Endothelial cell of umbilical vein (primary cell): ENCODE measurements around the gene PDE3B.
"Not testable (repeated sequence)": the region's sequence is repeated elsewhere in the genome, so short reads cannot be mapped to it uniquely, and the experiment has no call there.

Experiments
- CTCF ChIP-seq, 2 donors: IDR thresholded peaks; 1 replicate in 1 of 2; 2 replicates in 1 of 2; pipeline ENCODE4 v1.5.1; 2011; ENCODE audit warnings: low read length in 2 of 2, mild to moderate bottlenecking in 2 of 2, moderate library complexity in 2 of 2, control low read depth in 1 of 2, inconsistent platforms in 1 of 2, low read depth in 1 of 2; ENCODE audit not compliant: insufficient read depth in 1 of 2; ENCODE audit errors: extremely low read depth in 1 of 2
- EZH2 ChIP-seq: IDR thresholded peaks from 2 replicates; pipeline ENCODE4 v1.6.1; 2012; ENCODE audit warnings: borderline replicate concordance, low read depth, mild to moderate bottlenecking, moderate library complexity, low read length, inconsistent platforms; ENCODE audit not compliant: severe bottlenecking
- JUN ChIP-seq: IDR thresholded peaks from 2 replicates; pipeline ENCODE4 v1.6.1; 2011; ENCODE audit warnings: borderline replicate concordance, low read depth; ENCODE audit not compliant: insufficient read length, insufficient read depth
- MAX ChIP-seq: IDR thresholded peaks from 2 replicates; pipeline ENCODE4 v1.6.1; 2011; ENCODE audit not compliant: insufficient read depth, insufficient read length
- MYC ChIP-seq: IDR thresholded peaks from one replicate; pipeline ENCODE4 v1.6.1; 2011; ENCODE audit warnings: mild to moderate bottlenecking, low read depth, low read length
- POLR2A ChIP-seq: IDR thresholded peaks from 2 replicates; pipeline ENCODE4 v1.6.1; 2012; ENCODE audit warnings: low read depth, mild to moderate bottlenecking, control low read depth, low read length
- POLR2AphosphoS5 ChIP-seq: IDR thresholded peaks from 2 replicates; pipeline ENCODE4 v1.6.1; 2012; ENCODE audit warnings: low read depth, mild to moderate bottlenecking, control low read depth, low read length, moderate library complexity; ENCODE audit not compliant: insufficient read depth

- TF ChIP-seq POLR2AphosphoS5; EZH2; CTCF (IDR thresholded peaks at IDR 0.05; ENCODE audit: extremely low read depth in 1 of 2, insufficient read depth in 1 of 2, low read depth in 1 of 2, low read length in 2 of 2); MYC; POLR2A; JUN; MAX: not testable (repeated sequence)
These were observed 52.1 kb downstream of the PDE3B start for GRCh38 chr11:14695656-14696055.
